Activated naive CD4-positive, alpha-beta T cell treated with anti-CD3 and anti-CD28 coated beads, Interleukin-2, amount 50 U/mL, for 16 hours (primary cell): ENCODE measurements around the gene AFAP1.

Experiments used
- DNase-seq: peaks from one replicate; pipeline ENCODE4 v3.0.0-alpha.2; 2020

AFAP1 gene

DNA sequence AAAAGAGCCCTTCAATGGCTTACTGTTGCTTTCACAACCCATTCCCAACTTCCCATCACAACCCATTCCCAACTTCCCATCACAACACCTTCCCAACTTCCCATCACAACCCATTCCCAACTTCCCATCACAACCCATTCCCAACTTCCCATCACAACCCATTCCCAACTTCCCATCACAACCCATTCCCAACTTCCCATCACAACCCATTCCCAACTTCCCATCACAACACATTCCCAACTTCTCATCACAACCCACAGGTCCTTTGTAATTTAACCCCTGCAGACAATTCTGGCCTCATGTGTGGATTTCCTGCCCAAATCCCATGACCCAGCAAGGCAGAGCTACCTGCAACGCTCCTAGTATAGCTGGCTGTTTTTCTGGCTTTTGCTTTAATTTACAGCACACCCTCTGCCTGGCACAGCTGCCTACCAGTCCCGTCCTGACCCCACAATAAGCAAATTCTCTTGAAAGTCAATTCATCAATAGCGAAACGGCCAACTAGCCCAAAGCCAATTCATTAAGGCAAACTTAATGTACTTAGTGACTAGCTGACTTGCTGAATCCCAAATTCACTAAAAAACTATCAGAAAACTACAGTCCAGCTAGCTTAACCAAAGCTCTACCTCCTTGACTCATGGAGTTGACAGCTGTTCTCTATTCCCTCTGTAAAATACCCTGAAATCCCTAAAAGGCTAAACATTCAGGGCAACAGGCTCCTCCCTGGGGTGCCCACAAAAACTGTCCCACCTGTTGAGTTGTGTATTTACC is 75.6 kb downstream of the AFAP1 start:
- DNase-seq = no peak

DNA sequence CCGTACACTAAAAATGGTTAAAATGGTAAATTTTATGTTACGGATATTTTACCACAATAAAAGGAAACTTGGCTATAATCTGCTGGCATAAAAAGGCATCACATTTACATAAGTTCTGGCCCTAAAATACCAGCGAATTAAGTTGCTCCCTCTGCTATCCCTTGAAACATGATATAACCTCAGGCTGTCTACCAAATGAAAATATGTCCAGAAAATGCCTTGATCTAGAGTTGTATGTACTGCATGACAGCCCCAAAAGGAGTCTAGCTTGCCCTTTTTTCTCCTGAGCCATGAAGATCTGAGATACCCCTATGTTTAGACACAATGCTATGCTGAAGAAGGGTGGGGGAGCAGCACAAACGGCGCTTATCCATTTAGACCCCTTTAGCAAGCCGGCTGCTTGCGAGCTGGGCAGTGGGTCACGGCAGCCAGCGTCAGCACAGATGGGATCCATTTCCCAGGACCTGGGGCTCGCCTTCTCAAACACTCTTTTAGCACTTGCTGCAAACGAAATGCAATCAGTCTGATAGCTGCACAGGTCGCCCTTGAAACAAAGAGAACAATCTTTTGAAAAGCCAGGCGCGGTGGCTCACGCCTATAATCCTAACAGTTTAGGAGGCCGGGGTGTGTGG is 77.0 kb downstream of the AFAP1 start:
- DNase-seq = no peak

DNA sequence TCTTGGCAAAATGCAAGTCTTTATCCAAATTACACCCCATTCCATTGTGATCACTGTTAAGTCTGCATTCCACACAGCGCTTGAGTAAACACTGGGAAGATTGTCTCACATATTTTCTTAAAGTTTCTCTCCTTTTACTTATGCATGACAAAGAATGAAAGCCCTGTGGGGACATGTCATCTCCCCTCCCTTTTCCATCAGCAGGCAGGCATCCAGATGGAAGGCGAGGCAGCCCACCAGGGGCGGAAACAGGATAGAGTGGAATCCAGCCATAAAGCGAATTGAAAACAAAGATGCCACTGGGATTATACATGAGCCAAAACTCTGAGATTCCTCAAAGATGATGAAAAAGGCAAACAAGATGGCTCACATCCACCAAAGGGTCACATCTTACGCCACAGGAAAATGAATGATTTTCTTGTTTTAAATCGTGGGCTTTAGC is 78.2 kb downstream of the AFAP1 start:
- no peak for DNase-seq

DNA sequence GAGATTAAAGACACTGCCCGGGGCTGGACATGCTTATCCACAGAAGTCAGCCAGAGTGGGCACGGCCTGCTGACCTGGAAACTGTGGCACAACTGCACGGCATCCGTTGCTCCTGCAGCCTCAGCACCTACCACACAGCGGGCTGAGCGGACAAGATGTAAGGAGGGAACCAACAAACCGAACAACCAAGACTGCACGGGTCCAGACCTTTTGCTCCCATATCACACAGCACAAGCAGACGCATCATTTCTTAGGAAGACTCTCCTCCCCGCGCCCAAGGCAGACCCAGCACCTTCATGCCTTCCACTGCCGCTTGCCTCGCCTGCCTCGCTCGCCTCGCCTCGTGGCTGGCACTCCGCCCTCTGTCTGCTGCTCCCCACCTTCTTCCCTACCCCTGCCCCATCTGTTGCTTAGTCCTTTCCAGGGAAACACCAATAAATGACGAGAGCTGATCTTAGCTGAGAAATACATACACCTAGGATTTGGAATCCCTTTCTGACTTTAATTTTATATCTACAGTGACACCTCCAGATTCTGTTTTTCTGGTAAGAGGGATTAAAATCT is 79.0 kb downstream of the AFAP1 start:
- no peak for DNase-seq

GRCh38 chr4:7859326-7859725 is 80.3 kb downstream of the AFAP1 start:
- no peak for DNase-seq

GRCh38 chr4:7858498-7858897 is 81.2 kb downstream of the AFAP1 start:
- no peak for DNase-seq

GRCh38 chr4:7857993-7858392 is 81.7 kb downstream of the AFAP1 start:
- no peak for DNase-seq

DNA sequence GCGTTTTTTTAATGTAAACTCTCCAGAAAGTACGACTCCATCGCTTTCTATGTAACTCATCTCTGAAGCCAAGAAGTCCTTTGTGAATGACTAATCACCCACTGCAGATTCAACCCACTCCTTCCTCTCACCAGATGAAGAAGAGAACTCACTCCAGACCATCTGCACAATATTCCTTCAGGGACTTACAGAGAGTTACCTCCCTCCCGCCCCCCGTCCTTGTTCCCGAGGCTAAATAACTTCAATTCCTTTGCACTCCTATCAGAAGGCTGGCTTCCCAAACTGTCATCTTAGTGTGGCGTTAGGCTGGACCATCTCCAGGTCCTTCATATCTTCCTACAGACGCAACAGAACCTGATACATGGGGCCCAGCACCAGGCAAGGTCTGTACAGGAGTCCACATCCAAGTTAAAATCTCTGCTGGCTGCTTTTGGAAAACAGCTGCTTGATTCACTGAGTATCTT is 82.4 kb downstream of the AFAP1 start:
- no peak for DNase-seq

DNA sequence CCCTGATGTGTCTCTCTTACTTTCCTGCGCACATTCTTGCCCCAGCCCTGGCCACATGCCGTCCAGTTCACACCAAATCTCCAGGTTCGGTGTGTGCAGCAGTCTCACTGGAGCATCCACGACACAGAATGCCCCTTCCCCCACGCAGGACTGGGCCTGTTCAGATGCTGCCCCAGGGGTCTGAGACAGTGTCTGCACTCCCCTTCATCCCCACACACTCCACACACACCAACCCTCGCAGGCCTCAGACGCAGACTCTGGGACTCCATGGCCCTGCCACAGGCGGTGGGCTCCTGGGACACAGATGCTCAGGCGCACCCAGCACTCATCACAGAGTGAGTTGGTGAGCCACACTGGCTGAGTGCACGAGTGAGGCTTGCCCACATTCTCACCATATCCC is 83.9 kb downstream of the AFAP1 start:
- DNase-seq = no peak

GRCh38 chr4:7854697-7855370 is 84.8 kb downstream of the AFAP1 start:
- DNase-seq = peak; percentile 50

DNA sequence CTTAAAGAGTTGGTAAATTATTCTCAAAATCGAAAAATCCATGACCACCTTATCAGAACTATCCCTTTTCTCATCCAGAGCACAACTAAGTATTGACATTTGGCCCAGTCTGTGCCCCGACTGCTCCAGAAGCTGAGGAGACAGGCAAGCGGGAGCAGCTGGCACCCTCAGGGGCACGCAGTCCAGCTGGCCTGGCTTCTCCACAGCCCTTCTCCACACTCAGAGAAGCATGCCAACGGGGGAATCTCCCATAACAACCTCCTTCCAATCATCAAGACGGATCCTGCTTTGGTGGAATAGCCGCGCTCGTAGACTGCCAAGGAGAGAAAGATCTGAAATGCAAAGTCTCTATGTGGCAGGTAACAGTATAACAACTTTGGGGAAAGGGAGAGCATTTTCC is 85.4 kb downstream of the AFAP1 start:
- no peak for DNase-seq

- no peak for DNase-seq
Observed at GRCh38 chr4:7853271-7853670, 86.4 kb downstream of the AFAP1 start.

- no peak for DNase-seq
Observed at GRCh38 chr4:7852568-7853185, 87.0 kb downstream of the AFAP1 start.

DNA sequence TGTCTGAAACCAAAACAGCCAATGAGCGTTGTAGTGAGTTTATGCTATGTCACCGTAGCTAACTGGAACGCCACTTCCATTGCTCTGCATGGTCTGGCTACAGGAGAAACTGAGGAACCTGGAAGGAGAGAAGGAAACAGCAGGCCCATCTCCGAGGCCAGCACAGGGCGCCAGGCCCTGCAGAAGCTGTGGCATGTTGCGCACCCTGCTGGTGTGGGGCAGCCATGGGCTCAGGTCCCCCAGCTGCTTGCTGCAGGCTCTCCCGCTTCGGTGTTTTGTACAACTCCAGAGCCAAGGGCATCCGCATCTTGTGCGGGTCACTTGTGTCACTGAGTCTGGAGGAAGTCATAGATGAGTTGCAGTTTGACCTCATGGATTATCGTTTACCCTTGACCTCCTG is 89.2 kb downstream of the AFAP1 start:
- DNase-seq = no peak

GRCh38 chr4:7847206-7847605 is 92.5 kb downstream of the AFAP1 start:
- no peak for DNase-seq

DNA sequence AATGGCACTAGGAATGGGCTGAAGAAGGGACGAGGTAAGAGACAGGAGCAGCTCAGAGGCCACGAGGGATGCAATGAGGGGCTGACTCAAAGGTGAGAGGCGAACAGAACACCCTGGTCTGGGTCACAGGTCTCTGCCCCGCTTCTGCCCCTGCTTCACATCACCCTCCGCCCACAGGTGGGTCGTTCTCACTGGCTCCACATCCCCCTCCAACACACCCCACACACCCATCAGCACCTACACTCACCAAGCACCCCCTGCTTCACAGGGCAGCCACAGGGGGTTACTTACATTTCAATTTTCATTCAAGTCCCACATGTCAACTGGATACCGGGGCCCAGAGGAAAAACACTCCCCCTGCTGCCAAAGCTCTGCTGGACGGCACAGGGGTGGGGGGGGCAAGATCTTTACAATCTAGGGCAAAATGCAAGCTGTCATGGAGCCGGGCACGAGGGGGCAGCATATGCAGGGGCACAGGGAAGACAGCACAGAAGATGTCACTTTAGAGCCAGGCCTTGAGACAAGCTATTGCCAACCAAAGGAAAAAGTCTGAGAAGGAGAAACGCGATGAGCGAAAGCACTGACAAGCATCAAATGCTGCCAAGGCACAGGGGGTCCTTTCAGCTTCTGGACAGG is 94.0 kb downstream of the AFAP1 start:
- no peak for DNase-seq

DNA sequence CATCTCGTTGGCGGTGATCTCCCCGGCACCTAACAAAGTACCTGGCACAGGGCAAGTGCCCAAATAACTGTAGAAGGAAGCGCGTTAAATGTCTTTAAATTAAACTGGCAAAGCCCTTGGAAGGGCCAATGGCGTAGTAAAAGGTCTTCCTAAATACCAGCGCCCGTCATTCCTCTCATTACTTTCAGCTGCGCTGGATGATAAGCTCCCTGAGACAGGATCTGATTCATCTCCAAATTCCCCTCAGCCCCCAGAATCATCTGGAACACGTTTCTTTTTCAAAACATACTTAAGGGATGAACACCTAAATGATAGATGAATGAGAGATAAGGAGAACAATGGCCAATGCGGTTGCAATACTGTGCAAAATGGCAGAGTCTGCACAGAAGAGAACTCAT is 95.1 kb downstream of the AFAP1 start:
- no peak for DNase-seq

- DNase-seq = peak; percentile 77
Observed at GRCh38 chr4:7843831-7844593, 95.6 kb downstream of the AFAP1 start.

DNA sequence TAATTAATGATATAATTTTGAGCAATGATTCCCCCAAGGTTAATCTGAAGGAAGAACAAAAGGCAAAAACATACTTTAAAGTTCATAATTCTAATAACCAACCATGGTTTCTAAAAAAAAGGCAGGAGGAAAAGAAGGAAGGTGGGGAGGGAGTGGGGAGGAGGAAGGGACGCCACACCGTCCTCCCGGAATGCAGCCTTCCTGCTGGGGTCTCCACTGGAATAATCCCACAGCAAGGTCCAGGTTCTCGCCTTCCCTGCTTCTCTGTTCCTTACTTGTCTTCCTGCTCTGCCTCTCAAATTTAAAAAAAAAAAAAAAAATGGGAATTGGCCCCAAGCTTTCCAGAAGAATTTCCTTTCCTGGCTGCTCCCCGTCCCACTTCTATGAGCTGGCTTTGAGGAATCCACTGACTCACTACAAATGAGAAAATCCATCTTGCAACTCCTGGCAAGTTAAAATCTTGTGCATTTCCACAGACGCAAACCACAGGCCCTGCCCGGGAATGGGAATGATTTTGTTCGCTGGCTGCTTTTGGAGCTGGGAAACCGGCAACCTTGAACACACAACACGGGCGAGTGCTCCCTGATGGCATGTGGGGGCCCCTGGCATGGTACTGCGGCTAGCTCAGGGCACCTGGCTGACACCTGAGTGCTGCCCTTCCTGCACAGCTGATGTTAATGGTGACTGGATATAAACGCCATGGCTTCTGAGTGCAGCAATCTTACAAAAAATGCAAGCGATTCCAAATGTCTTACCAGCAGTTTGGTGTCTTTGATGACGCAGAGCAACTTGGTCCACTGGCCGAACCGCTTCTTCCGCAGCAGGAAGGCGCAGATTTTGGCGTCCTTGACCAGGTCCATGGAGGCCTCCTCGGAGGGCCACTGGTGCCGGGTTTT is 97.0 kb downstream of the AFAP1 start:
- DNase-seq = no peak

- DNase-seq = no peak
Observed at GRCh38 chr4:7841894-7842293, 97.8 kb downstream of the AFAP1 start.

DNA sequence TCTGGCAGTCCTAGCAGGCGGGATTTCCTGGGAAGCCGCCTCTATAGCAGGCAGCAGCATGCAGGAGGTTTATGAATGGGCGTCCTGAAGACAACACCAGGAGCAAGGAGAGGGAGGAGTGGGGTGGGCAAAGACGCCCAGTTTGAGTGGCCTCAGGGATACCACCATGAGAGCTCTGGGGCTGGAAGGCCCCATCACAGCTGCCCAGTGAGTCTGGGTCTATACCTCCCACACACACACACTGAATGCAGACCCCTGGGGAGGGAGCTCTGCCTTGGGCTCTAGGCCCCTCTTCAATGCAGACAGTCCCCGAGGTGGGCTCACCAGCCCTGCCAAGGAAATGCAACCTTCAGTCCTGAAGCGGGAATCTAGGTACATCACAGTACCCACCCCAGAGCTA is 98.6 kb downstream of the AFAP1 start:
- DNase-seq = no peak
